HCT116 (cell line): Measurements from ENCODE around the gene AP1G1. TPM values are rescaled to one million over a fixed set of nuclear protein-coding genes. Genes with fewer than 3 reads are reported as not detected.
A peak's percentile ranks its signal among the peaks of the same experiment; 100 is the strongest.

ENCODE experiments used
- ATAC-seq: fragments of 200-7000 bp; cut with Tn5 transposase; 2 replicates; pipeline ENCODE4 v1.9.1; 2020; ENCODE audit warnings: mild to moderate bottlenecking, moderate library complexity
- BruUV-seq: library from RNA; stranded (reverse); fragments of 400-500 nt; replicated peaks from 2 replicates; lab custom pipeline; 2021; lab: Mats Ljungman, UMichigan
- CTCF ChIA-PET: fragments of 300-600 bp; sonication (Branson Sonifier 250); formaldehyde crosslinking; loops from one replicate; lab custom pipeline; 2021; ENCODE audit warnings: antibody characterized with exemption; lab: Charles Lee
- POLR2A ChIA-PET: fragments of 300-600, 350-600 bp; sonication (Branson Sonifier 250); formaldehyde crosslinking; loops from one replicate; lab custom pipeline; 2021; ENCODE audit warnings: antibody characterized with exemption; lab: Charles Lee
- RAD21 ChIA-PET, 2 experiments: fragments of 300-600 bp; sonication (Branson Sonifier 250); formaldehyde crosslinking; loops; one replicate each; lab custom pipeline; 2023; ENCODE audit warnings: low total read pairs in 2 of 2; ENCODE audit not compliant: uncharacterized antibody in 2 of 2, unreplicated experiment in 2 of 2, low non-redundant PET in 1 of 2; lab: Charles Lee
- DNase-seq: peaks from one replicate; pipeline ENCODE4 v3.0.0-alpha.2; 2010; ENCODE audit warnings: low read depth, low spot score
- H2AFZ ChIP-seq: fragments of 200-600 bp; shearing (Covaris generic), sonication (generic); 2 replicates; pipeline ENCODE4 v1.6.1; 2017; ENCODE audit warnings: low read depth, mixed run types, mixed read lengths, antibody characterized with exemption, low read length; ENCODE audit not compliant: poor library complexity, severe bottlenecking
- H3K27ac ChIP-seq: 2 replicates; pipeline ENCODE4 v1.5.1; 2012; ENCODE audit warnings: low read depth, low read length
- H3K27me3 ChIP-seq: fragments of 200-600 bp; sonication (generic); 2 replicates; pipeline ENCODE4 v1.6.1; 2016; ENCODE audit warnings: mixed run types, low read length, mixed read lengths; ENCODE audit not compliant: insufficient read depth
- H3K36me3 ChIP-seq, 2 experiments: fragments of 200-500 bp in 1 of 2; fragments of 200-600 bp in 1 of 2; sonication (Bioruptor generic) in 1 of 2; sonication (generic) in 1 of 2; 2 replicates each; pipeline versions ENCODE4 v1.5.1 to v1.6.1; 2014 to 2016; ENCODE audit warnings: low read length in 2 of 2, inconsistent platforms in 1 of 2, mixed read lengths in 1 of 2, mixed run types in 1 of 2; ENCODE audit not compliant: insufficient read depth in 2 of 2, control insufficient read depth in 1 of 2
- H3K4me1 ChIP-seq, 2 experiments: fragments of 200-600 bp in 1 of 2; sonication (generic) in 1 of 2; 2 replicates each; pipeline versions ENCODE4 v1.5.1 to v1.6.1; 2012 to 2017; ENCODE audit warnings: low read length in 2 of 2, inconsistent platforms in 1 of 2, mild to moderate bottlenecking in 1 of 2, mixed read lengths in 1 of 2, mixed run types in 1 of 2, moderate library complexity in 1 of 2; ENCODE audit not compliant: insufficient read depth in 2 of 2, control insufficient read depth in 1 of 2
- H3K4me2 ChIP-seq: fragments of 200-600 bp; sonication (generic); 2 replicates; pipeline ENCODE4 v1.6.1; 2017; ENCODE audit warnings: mixed run types, low read length, mixed read lengths
- H3K4me3 ChIP-seq, 2 experiments: fragments of 200-600 bp in 1 of 2; sonication (generic) in 1 of 2; replicated peaks in 1 of 2; 2 replicates each; pipeline ENCODE4 v1.5.1; 2011 to 2016; ENCODE audit warnings: low read length in 2 of 2, control low read depth in 1 of 2, low read depth in 1 of 2, mild to moderate bottlenecking in 1 of 2, mixed read lengths in 1 of 2, mixed run types in 1 of 2
- H3K79me2 ChIP-seq: fragments of 200-600 bp; sonication (generic); 2 replicates; pipeline ENCODE4 v1.6.1; 2017; ENCODE audit warnings: mild to moderate bottlenecking, mixed run types, low read length, moderate library complexity, mixed read lengths; ENCODE audit not compliant: insufficient read depth
- H3K9ac ChIP-seq: fragments of 200-600 bp; sonication (generic); 2 replicates; pipeline ENCODE4 v1.6.1; 2016; ENCODE audit warnings: low read length, mixed read lengths
- H3K9me2 ChIP-seq: fragments of 200-600 bp; sonication (generic), shearing (Covaris generic); 2 replicates; pipeline ENCODE4 v1.6.1; 2017; ENCODE audit warnings: mixed run types, mild to moderate bottlenecking, moderate library complexity; ENCODE audit not compliant: insufficient read depth
- H3K9me3 ChIP-seq, 2 experiments: fragments of 200-500 bp in 1 of 2; fragments of 200-600 bp in 1 of 2; sonication (Bioruptor generic) in 1 of 2; sonication (generic) in 1 of 2; 2 replicates each; pipeline ENCODE4 v1.6.1; 2014 to 2017; ENCODE audit warnings: low read length in 2 of 2, mixed read lengths in 2 of 2, inconsistent platforms in 1 of 2, low read depth in 1 of 2, mild to moderate bottlenecking in 1 of 2, mixed run types in 1 of 2, moderate library complexity in 1 of 2; ENCODE audit not compliant: control insufficient read depth in 1 of 2, insufficient read depth in 1 of 2
- H4K20me1 ChIP-seq: fragments of 200-600 bp; sonication (generic), shearing (Covaris generic); 2 replicates; pipeline ENCODE4 v1.6.1; 2017; ENCODE audit warnings: mixed run types, mild to moderate bottlenecking, moderate library complexity; ENCODE audit not compliant: insufficient read depth
- CEBPB ChIP-seq: IDR thresholded peaks from 2 replicates; pipeline ENCODE4 v1.6.1; 2012; ENCODE audit warnings: low read depth
- CTCF ChIP-seq, 3 experiments: fragments of 200-600 bp in 1 of 3; sonication (generic) in 1 of 3; IDR thresholded peaks in 2 of 3; conservative IDR thresholded peaks in 1 of 3; 2 replicates each; pipeline ENCODE4 v1.5.1; 2012 to 2017; ENCODE audit warnings: low read depth in 2 of 3, low read length in 2 of 3, antibody characterized with exemption in 1 of 3, borderline replicate concordance in 1 of 3, control low read depth in 1 of 3, mild to moderate bottlenecking in 1 of 3, mixed read lengths in 1 of 3, mixed run types in 1 of 3, moderate library complexity in 1 of 3; ENCODE audit not compliant: insufficient read depth in 1 of 3
- EGR1 ChIP-seq: IDR thresholded peaks from 2 replicates; pipeline ENCODE4 v1.6.1; 2012; ENCODE audit warnings: low read depth
- ELF1 ChIP-seq: IDR thresholded peaks from 2 replicates; pipeline ENCODE4 v1.6.1; 2012; ENCODE audit warnings: low read depth, borderline replicate concordance
- EZH2 ChIP-seq: fragments of 200-600 bp; sonication (generic); IDR thresholded peaks from 2 replicates; pipeline ENCODE4 v1.6.1; 2017; ENCODE audit warnings: antibody characterized with exemption, mixed run types
- EZH2phosphoT487 ChIP-seq: fragments of 200-600 bp; IDR thresholded peaks from 2 replicates; pipeline ENCODE4 v1.6.1; 2018; ENCODE audit warnings: antibody characterized with exemption, borderline replicate concordance
- FOSL1 ChIP-seq: IDR thresholded peaks from 2 replicates; pipeline ENCODE4 v1.6.1; 2012; ENCODE audit warnings: low read depth
- JUND ChIP-seq: IDR thresholded peaks from 2 replicates; pipeline ENCODE4 v1.6.1; 2012
- POLR2A ChIP-seq: IDR thresholded peaks from 2 replicates; pipeline ENCODE4 v1.7.0; 2011; ENCODE audit warnings: borderline replicate concordance; ENCODE audit not compliant: insufficient read depth, insufficient read length; ENCODE audit errors: extremely low read depth
- POLR2AphosphoS5 ChIP-seq: IDR thresholded peaks from 2 replicates; pipeline ENCODE4 v1.6.1; 2011; ENCODE audit warnings: mild to moderate bottlenecking, low read depth, low read length, moderate library complexity
- RAD21 ChIP-seq: IDR thresholded peaks from 2 replicates; pipeline ENCODE4 v1.6.1; 2012; ENCODE audit warnings: low read depth, mild to moderate bottlenecking
- SIN3A ChIP-seq: IDR thresholded peaks from 2 replicates; pipeline ENCODE4 v1.6.1; 2012; ENCODE audit warnings: low read depth
- SP1 ChIP-seq: IDR thresholded peaks from 2 replicates; pipeline ENCODE4 v1.6.1; 2012; ENCODE audit warnings: low read depth
- SRF ChIP-seq: IDR thresholded peaks from 2 replicates; pipeline ENCODE4 v1.6.1; 2012; ENCODE audit warnings: low read depth
- TCF7L2 ChIP-seq: IDR thresholded peaks from 2 replicates; pipeline ENCODE4 v1.7.0; 2011; ENCODE audit warnings: borderline replicate concordance, inconsistent platforms; ENCODE audit not compliant: insufficient read depth, insufficient read length; ENCODE audit errors: extremely low read depth
- YY1 ChIP-seq: IDR thresholded peaks from 2 replicates; pipeline ENCODE4 v1.6.1; 2011; ENCODE audit warnings: low read length, low read depth, moderate library complexity, mild to moderate bottlenecking; ENCODE audit not compliant: insufficient replicate concordance; ENCODE audit errors: extremely low read depth
- ZBTB33 ChIP-seq: IDR thresholded peaks from 2 replicates; pipeline ENCODE4 v1.6.1; 2011; ENCODE audit warnings: mild to moderate bottlenecking, low read length, moderate library complexity; ENCODE audit not compliant: insufficient replicate concordance; ENCODE audit errors: extremely low read depth
- ZFX ChIP-seq: fragments of 450-650 bp; IDR thresholded peaks from 2 replicates; pipeline ENCODE4 v1.6.1; 2017
- ZNF274 ChIP-seq: fragments of 200-500 bp; sonication (Bioruptor generic); IDR thresholded peaks from 2 replicates; pipeline ENCODE4 v1.6.1; 2014; ENCODE audit warnings: mild to moderate bottlenecking, low read depth, low read length, inconsistent platforms
- intact Hi-C: fragments of 100-400 bp; cut with micrococcal nuclease; formaldehyde crosslinking; loops from 2 replicates; pipeline ENCODE4 v1.10.0; 2022
- total RNA-seq: library from RNA; stranded (reverse); gene quantifications from one replicate; pipeline ENCODE4 v1.2.1, GENCODE V29; 2021; ENCODE audit not compliant: unreplicated experiment
- TF ChIP-seq, protein P1 (sequence below): IDR thresholded peaks from 2 replicates; pipeline ENCODE4 v1.6.1; 2012
- TF ChIP-seq, protein P2 (sequence below): IDR thresholded peaks from 2 replicates; pipeline ENCODE4 v1.6.1; 2012

AP1G1 gene
- total RNA-seq, 1 experiment from 2014 or later: 70.2 TPM

DNA sequence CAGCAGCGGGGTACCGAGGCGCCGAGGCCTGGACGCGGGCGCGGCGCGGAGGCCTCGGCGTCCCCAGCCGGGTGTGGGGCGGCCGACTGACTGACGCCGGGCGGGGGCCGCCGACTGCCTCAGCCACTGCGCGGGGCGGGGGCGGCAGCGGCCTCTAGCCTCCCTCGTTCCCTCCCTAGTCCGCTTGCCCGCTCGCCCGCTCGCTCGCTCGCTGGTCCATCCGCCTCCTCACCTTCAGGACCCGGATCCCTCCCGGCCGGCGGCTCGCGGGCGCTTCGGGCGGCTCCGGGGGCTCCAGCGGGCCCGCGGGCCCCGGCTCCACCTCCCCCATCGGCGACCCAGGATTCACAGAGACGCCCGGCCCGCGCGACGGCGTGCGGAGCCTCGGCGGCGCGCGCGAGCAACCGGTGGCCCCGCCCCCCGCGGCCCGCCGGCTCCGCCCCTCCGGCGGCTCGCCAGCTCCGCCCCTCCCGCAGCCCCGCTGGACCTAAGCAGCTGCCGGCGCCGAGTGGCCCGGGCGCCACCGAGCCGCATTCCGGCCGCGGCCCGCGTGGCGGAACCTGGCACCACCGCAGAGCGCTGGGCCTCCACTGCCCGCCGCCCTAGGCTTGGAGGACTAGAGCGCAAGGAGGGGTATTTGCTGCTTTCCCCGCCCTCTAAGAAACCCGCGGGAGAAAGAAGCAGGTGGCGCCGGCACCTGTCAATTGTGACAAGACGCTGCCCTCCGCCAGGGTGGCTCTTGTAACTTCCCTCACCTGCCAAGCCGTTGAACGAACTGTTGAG lies 84.9 kb downstream of the AP1G1 start:
- POLR2A ChIA-PET: no interaction called here
- Histone ChIP-seq H3K9ac (peak overlapping the region; percentile 63), H3K9me2 (no peaks in the 10 kb centered on the region), H3K9me3 (no peaks in the 10 kb centered on the region), H3K4me3 (peak overlapping the region; percentile 61 to 66), H3K79me2 (peaks cover 14% of the 10 kb centered on the region), H3K4me1 (peaks cover 10 to 19% of the 10 kb centered on the region in 2 experiments; a peak in 3 of 4 replicates), H3K4me2 (peak overlapping the region; percentile 82), H3K36me3 (no peaks in the 10 kb centered on the region), H3K27me3 (no peaks in the 10 kb centered on the region), H4K20me1 (no peaks in the 10 kb centered on the region), H2AFZ (peak overlapping the region; percentile 30), H3K27ac (peak overlapping the region; percentile 86)
- RAD21 ChIA-PET: no interaction called here
- intact Hi-C loops: no loop called here
- no TSS peak for BruUV-seq
- ATAC-seq (peak; percentile 76), DNase-seq (peak; percentile 47)
- CTCF ChIA-PET: no interaction called here
- TF ChIP-seq ELF1: no peak
- TF ChIP-seq ZFX: peak; percentile 98
- TF ChIP-seq, protein P1, sequence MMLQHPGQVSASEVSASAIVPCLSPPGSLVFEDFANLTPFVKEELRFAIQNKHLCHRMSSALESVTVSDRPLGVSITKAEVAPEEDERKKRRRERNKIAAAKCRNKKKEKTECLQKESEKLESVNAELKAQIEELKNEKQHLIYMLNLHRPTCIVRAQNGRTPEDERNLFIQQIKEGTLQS: no peak
- no peak for TF ChIP-seq TCF7L2
- TF ChIP-seq EGR1: peak; percentile 51
- no peak for TF ChIP-seq JUND
- peak; percentile 47 for TF ChIP-seq POLR2AphosphoS5
- no peak for TF ChIP-seq RAD21
- TF ChIP-seq POLR2A: no peak
- TF ChIP-seq EZH2phosphoT487: no peak
- TF ChIP-seq, protein P2, sequence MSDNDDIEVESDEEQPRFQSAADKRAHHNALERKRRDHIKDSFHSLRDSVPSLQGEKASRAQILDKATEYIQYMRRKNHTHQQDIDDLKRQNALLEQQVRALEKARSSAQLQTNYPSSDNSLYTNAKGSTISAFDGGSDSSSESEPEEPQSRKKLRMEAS: peak; percentile 66
- no peak for TF ChIP-seq YY1
- no peak for TF ChIP-seq SRF
- TF ChIP-seq CEBPB: no peak
- peak; percentile 82 for TF ChIP-seq SIN3A
- TF ChIP-seq CTCF (IDR thresholded peaks at IDR 0.05 in 2 of 3, conservative IDR thresholded peaks at IDR 0.05 in 1 of 3; ENCODE audit: borderline replicate concordance in 1 of 3, insufficient read depth in 1 of 3, low read depth in 2 of 3, low read length in 2 of 3): peak in 1 of 3 experiments; percentile 7; a peak in 1 of 6 replicates
- TF ChIP-seq ZBTB33: no peak
- TF ChIP-seq SP1: no peak
- TF ChIP-seq FOSL1: no peak
- TF ChIP-seq ZNF274: no peak
- TF ChIP-seq EZH2: no peak
